ENCODE results near the gene CSF2.
"Not testable (repeated sequence)": the region's sequence is repeated elsewhere in the genome, so short reads cannot be mapped to it uniquely, and the experiment has no call there.

The CSF2 gene

GRCh38 chr5:132094393-132095076 is 20.9 kb downstream of the CSF2 start:
- DNase-seq = no peak

GRCh38 chr5:132095077-132095410 is 21.5 kb downstream of the CSF2 start:
- no peak for DNase-seq

DNA sequence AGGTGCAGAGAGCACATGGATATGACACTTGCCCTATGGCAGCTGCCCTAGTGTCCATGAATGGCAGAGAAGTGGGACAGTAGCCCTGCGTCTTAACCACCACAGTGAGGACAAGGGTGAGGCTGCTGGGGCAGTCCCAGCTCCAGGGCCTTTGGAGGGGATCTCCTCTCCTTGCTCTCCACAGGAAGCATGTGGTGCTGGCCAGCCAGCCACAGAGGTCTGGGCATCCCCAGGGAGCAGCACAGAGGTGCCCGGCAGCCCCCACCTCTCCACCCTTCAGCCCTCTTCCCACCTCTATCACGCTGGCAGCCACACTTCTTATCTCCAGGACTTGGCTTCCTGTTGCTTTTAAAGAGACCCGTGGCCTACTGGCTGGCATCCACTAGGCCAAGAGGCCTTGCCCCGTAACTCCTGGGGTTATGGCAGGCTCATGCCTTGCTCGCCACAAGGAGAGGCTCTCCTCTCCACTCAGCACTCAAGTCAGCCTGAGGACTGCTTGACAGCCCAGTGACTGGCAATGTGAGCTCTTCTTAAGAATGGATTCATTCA is 21.9 kb downstream of the CSF2 start:
- no peak for DNase-seq

DNA sequence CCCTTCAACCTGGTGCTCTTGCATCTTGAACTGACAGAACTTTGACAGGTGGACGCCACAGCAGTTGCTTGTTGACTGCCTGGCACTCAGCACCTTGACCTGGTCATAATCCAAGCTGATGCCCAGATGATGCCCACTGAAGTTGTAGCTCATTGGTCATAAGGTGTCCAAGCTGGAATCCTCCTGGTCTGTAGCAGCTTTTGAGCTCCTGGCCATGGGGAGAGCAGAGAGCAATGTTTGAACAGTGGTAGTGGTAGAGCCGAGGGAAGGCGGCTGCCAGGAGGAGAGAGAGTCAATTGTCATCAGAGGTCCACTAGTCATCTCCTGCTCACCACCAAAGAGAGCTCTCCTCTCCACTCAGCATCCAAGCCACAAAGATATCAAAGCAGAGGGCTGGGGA is 23.3 kb downstream of the CSF2 start:
- no peak for DNase-seq

- DNase-seq = no peak
Measured at GRCh38 chr5:132098151-132098594, 24.6 kb downstream of the CSF2 start.

DNA sequence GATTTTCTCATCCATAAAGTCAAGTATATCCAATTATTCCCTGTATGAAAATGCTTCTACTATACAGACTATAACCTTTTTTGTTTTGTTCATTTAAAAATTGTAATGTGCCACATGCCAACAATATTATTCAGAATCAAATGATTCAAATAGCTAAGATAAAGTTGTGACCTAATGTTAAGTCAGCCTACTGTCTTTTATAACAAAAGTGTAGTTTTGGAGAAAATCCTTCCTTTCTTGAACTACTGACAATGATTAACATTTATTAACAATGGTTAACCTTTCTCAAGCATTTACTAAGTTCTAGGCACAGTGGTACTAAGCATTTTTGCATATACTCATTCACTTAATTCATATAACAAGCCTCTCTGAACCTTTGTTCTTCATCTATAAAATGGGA is 25.0 kb downstream of the CSF2 start:
- no peak for DNase-seq

- DNase-seq = no peak
Measured at GRCh38 chr5:132099076-132099748, 25.6 kb downstream of the CSF2 start.

DNA sequence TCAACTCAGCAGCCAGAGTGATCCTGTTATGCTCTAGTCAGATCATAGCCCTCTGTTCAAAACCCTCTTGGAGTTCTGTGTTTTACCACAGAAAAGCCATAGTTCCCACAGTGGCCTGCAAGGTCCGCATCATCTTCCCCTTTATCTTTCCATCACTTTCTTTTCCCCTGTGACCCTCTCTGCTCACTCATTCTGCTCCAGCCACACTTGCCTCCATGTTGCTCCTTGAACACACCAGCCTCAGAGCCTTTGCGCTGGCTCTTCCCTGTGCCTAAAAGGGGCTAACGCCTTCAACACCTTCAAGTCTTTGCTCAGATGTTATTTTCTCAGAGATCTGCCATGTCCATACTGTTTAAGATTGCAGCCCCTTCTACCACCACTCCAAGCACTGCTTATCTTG is 26.3 kb downstream of the CSF2 start:
- DNase-seq = no peak

- no peak for DNase-seq
Measured at GRCh38 chr5:132100672-132101261, 27.2 kb downstream of the CSF2 start.

DNA sequence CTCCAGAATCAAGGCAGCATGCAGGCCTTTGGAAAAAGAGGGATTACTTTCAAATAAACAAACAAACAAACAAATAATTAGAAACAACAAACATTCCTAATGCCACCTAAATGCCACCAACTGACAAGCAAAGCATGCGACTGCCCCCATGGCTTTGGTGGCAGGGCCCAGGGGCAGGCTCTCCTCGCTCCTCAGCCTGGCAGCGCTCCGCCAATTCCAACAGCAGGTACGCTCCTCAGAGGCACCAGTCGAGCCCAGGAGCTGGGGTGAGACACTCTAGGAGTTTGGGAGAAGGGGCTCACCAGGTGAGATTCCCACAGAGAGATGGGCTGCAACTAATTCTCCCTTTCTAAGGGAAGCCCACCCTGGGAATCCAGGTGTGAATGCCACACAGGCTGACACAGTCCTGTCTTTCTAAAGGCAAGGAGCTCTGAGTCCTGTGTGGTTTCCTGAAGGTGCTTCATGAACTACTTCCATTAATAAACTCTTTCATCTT is 27.8 kb downstream of the CSF2 start:
- no peak for DNase-seq

- no peak for DNase-seq
Measured at GRCh38 chr5:132102101-132102701, 28.6 kb downstream of the CSF2 start.

- DNase-seq = no peak
Measured at GRCh38 chr5:132102944-132103331, 29.3 kb downstream of the CSF2 start.

DNA sequence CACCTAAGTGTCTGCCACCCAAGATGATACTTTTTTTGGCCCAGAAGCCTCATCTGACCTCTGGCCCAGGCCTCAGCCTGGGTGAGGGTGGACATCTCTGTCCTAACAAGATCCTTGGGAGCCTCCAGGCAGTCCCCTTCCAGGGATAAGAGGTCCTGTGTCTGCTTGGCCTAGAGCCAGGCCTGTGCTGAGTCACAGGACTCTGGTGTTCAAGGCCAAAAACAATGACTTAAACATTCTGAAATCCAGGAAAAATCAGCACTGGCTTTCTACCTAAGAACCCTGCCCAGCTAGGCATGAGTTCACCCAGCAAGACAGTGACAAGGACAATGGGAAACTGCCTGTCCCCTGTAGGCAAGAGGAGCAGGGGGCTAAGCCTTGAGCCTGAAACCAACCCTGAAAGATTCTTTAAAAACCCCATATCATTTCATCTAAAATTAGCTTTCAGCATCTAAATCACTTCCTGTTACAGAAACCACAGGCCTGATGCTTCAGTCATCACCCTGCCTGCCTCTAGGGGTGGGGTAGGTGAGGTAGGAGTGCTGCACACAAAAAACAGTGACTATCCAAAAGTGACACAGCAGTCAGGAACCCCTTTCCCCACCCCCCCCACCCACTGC is 29.9 kb downstream of the CSF2 start:
- DNase-seq = no peak

DNA sequence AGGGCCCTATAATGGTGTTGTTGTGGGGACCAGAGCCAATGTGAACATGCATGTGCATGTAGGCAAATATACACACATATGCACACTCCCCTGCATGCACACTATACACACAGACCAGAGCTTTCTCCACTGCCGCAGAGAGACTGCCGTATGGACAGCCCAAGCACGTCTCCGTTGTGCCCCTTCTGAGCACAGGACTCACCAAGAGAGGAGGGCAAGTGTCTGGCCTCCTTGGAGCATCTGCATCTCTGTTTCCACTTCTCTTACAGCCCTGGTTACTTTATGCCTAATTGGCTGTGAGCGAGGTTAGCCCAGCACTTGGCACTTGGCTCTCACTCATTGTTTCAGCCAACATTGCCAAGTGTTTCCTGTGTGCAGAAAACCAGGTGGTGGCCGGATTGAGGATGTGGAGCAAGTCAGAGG is 30.4 kb downstream of the CSF2 start:
- DNase-seq = no peak

GRCh38 chr5:132104556-132104955 is 31.0 kb downstream of the CSF2 start:
- DNase-seq = no peak

DNA sequence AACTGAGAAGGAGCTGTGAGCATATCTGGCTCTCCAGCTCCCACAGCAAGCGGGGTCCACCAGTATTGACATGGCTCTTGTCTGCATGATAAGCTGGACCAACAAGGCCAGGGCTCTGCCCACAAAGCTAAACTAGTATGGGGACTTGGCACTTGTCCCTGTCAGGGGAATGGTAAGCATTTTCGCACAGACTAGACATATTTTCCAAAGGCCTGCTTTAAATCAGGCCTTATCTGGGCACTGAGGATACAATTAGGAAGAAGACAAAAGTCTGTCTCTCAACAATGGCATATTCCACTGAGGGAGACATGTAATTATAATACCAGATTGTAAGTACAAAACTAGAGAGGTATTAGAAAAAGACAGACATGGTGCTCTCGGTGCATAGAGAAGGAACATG is 32.1 kb downstream of the CSF2 start:
- no peak for DNase-seq

DNA sequence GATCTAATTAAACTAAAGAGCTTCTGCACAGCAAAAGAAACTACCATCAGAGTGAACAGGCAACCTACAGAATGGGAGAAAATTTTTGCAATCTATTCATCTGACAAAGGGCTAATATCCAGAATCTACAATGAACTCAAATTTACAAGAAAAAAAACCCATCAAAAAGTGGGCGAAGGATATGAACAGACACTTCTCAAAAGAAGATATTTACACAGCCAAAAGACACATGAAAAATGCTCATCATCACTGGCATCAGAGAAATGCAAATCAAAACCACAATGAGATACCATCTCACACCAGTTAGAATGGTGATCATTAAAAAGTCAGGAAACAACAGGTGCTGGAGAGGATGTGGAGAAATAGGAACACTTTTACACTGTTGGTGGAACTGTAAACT is 34.9 kb downstream of the CSF2 start:
- DNase-seq = not testable (repeated sequence)

DNA sequence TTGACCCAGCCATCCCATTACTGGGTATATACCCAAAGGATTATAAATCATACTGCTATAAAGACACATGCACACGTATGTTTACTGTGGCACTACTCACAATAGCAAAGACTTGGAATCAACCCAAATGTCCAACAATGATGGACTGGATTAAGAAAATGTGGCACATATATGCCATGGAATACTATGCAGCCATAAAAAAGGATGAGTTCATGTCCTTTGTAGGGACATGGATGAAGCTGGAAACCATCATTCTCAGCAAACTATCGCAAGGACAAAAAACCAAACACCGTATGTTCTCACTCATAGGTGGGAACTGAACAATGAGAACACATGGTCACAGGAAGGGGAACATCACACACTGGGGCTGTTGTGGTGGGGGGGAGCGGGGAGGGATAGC is 35.4 kb downstream of the CSF2 start:
- DNase-seq = not testable (repeated sequence)

GRCh38 chr5:132109494-132110053 is 36.0 kb downstream of the CSF2 start:
- DNase-seq = no peak

DNA sequence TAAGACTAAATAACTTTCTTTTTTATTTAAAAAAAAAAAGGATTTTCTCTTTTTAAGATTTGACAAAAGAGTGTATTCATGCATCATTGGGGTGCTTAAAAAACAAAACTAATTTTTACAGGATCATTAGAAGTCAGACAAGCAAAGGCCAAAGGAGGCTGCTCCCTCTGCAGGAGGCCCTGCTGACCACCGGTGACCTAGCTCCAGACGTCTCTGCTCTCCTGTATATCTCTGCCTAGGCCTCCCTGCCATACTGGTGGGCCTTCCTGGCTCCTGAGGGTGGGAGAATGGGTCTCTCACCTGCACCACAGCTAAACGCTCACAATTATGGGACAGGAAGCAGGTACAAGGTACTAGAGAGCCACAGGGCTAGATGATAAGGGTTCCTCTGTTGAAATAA is 36.6 kb downstream of the CSF2 start:
- DNase-seq = no peak

DNA sequence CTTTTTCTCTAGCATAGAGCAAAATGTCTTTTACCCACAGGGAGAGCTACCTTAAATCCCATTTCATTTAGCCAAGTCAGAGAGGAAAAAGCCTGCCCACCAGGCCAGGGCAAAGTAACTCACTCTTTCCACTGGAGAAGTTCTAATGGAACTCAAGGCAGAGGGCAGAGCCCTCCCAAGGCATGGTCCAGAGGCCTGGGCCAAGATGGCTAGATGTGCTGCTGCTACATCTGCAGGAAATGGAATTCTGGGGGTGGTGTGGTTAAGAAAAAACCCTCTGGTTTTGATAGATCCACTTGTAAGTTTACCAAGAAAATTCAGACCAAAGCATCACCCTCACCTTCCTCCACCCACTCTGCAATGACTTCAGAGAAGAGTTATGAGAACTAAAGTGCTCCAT is 37.3 kb downstream of the CSF2 start:
- DNase-seq = no peak

GRCh38 chr5:132112111-132112510 is 38.5 kb downstream of the CSF2 start:
- DNase-seq = no peak

Measured in DMS153 (cell line).